Stomach (tissue), 9 donors: ENCODE data around the gene WDR62. TPM values are rescaled to one million over a fixed set of nuclear protein-coding genes. Genes with fewer than 3 reads are reported as not detected.

Source experiments
- DNase-seq, 2 donors: peaks; one replicate each; pipeline versions ENCODE4 v3.0.0 to v3.0.0-alpha.2; 2013 to 2019
- H3K27ac ChIP-seq, 5 donors: fragments of 200-600 bp in 4 of 5; sonication (generic) in 4 of 5; one replicate each; pipeline ENCODE4 v1.5.1; 2013 to 2019; ENCODE audit warnings: mild to moderate bottlenecking in 1 of 5, moderate library complexity in 1 of 5
- H3K27me3 ChIP-seq, 3 donors: fragments of 200-600 bp; sonication (generic); one replicate each; pipeline ENCODE4 v1.5.1; 2017 to 2019; ENCODE audit warnings: mixed run types in 1 of 3
- H3K36me3 ChIP-seq, 4 donors: fragments of 200-600 bp; sonication (generic); 1 replicate in 3 of 4; 2 replicates in 1 of 4; pipeline ENCODE4 v1.5.1; 2016 to 2019
- H3K4me1 ChIP-seq, 4 donors: fragments of 200-600 bp; sonication (generic); one replicate each; pipeline ENCODE4 v1.5.1; 2016 to 2019
- H3K4me3 ChIP-seq, 4 donors: fragments of 200-600 bp; sonication (generic) in 3 of 4; one replicate each; pipeline ENCODE4 v1.5.1; 2016 to 2019; ENCODE audit warnings: mild to moderate bottlenecking in 1 of 4
- H3K9me3 ChIP-seq, 4 donors: fragments of 200-600 bp; sonication (generic); one replicate each; pipeline ENCODE4 v1.5.1; 2016 to 2019
- EP300 ChIP-seq: sonication (generic); formaldehyde crosslinking; IDR thresholded peaks from one replicate; pipeline ENCODE4 v1.6.1; 2017; ENCODE audit warnings: antibody characterized with exemption
- POLR2A ChIP-seq, 4 donors: fragments of 450-650 bp; IDR thresholded peaks; one replicate each; pipeline ENCODE4 v1.6.1; 2016; ENCODE audit warnings: antibody characterized with exemption in 4 of 4, control low read depth in 2 of 4, mild to moderate bottlenecking in 1 of 4, moderate library complexity in 1 of 4
- POLR2AphosphoS5 ChIP-seq, 3 donors: sonication (generic); formaldehyde crosslinking; IDR thresholded peaks; one replicate each; pipeline ENCODE4 v1.6.1; 2016; ENCODE audit warnings: antibody characterized with exemption in 3 of 3
- WGBS, 5 donors: extraction: QIAGEN DNeasy Blood & Tissue Kit in 3 of 5; methylation state at CpG; one replicate each; pipeline versions ENCODE4 v1.1.5 to v1.1.7; 2013 to 2018; 5-methylcytosine and 5-hydroxymethylcytosine counted together
- intact Hi-C: fragments of 100-400 bp; cut with DNase I; formaldehyde crosslinking; loops from one replicate; pipeline ENCODE4 v1.15.1; 2023; ENCODE audit warnings: low total_unique reads
- polyA plus RNA-seq, 3 donors: library from polyadenylated mRNA; stranded (reverse); fragments of 200-250 nt; gene quantifications; one replicate each; pipeline ENCODE4 v1.2.3, GENCODE V29; 2013
- total RNA-seq, 5 donors: library from RNA; depleted of rRNA; stranded (reverse); fragments of >200 nt; gene quantifications; one replicate each; pipeline versions ENCODE4 v1.1.0 to v1.2.3, GENCODE V29; 2014 to 2016
- TF ChIP-seq, protein P1 (sequence below), 7 experiments: fragments of 450-650 bp in 4 of 7; fragments of 200-600 bp in 3 of 7; sonication (generic) in 3 of 7; IDR thresholded peaks; one replicate each; pipeline ENCODE4 v1.5.1; 2016 to 2019; ENCODE audit warnings: antibody characterized with exemption in 7 of 7, control low read depth in 2 of 7, mild to moderate bottlenecking in 1 of 7
- donor health status: healthy with polysubstance abuse.
- donor health status: Bipolar disorder and iron deficiency.
- donor health status: healthy.

Gene WDR62
- total and polyA plus RNA-seq, 8 donors = 0.29 to 15.2 (median 1.8) TPM

GRCh38 chr19:36110487-36111199 lies 55.9 kb downstream of the WDR62 start, which contains the start of gene OVOL3:
Gene OVOL3 (plus strand): TSS chr19:36111143. CDS start chr19:36111203, 60 bp downstream.
- intact Hi-C loops = no loop called here
- 60 to 96% (median 88%) methylated on average over 1 of the region's 1 CpG for WGBS, 5 donors
- no peak for TF ChIP-seq POLR2AphosphoS5 (IDR thresholded peaks at IDR 0.05)
- TF ChIP-seq, protein P1, sequence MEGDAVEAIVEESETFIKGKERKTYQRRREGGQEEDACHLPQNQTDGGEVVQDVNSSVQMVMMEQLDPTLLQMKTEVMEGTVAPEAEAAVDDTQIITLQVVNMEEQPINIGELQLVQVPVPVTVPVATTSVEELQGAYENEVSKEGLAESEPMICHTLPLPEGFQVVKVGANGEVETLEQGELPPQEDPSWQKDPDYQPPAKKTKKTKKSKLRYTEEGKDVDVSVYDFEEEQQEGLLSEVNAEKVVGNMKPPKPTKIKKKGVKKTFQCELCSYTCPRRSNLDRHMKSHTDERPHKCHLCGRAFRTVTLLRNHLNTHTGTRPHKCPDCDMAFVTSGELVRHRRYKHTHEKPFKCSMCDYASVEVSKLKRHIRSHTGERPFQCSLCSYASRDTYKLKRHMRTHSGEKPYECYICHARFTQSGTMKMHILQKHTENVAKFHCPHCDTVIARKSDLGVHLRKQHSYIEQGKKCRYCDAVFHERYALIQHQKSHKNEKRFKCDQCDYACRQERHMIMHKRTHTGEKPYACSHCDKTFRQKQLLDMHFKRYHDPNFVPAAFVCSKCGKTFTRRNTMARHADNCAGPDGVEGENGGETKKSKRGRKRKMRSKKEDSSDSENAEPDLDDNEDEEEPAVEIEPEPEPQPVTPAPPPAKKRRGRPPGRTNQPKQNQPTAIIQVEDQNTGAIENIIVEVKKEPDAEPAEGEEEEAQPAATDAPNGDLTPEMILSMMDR (IDR thresholded peaks at IDR 0.05) = no peak
- no peak for TF ChIP-seq EP300
- no peak for TF ChIP-seq POLR2A (IDR thresholded peaks at IDR 0.05)

GRCh38 chr19:36111200-36111539 lies 56.5 kb downstream of the WDR62 start:
- no peaks in the 10 kb centered on the region for H3K9me3 ChIP-seq
- intact Hi-C loops = no loop called here
- no peaks in the 10 kb centered on the region for H3K27me3 ChIP-seq
- peaks cover 22 to 54% (median 43%) of the 10 kb centered on the region in 4 donors for H3K36me3 ChIP-seq
- TF ChIP-seq, protein P1 (IDR thresholded peaks at IDR 0.05) = no peak
- TF ChIP-seq POLR2A (IDR thresholded peaks at IDR 0.05) = no peak
- TF ChIP-seq POLR2AphosphoS5 (IDR thresholded peaks at IDR 0.05) = no peak
- TF ChIP-seq EP300 = no peak
- H3K4me3 ChIP-seq = no peak overlapping the region
- H3K4me1 ChIP-seq = peaks cover 13 to 26% (median 19%) of the 10 kb centered on the region in 4 donors
- DNase-seq = no peak
- no peak overlapping the region for H3K27ac ChIP-seq
- 79 to 91% (median 90%) methylated on average over 12 to 13 of the region's 13 CpGs for WGBS, 5 donors

More at GRCh38 chr19:36110487-36111199, 55.9 kb downstream of the WDR62 start, which contains the start of gene OVOL3:
- Histone ChIP-seq H3K4me3 (no peak within 1 kb of the TSS), H3K36me3 (peaks cover 22 to 59% (median 43%) of the 10 kb centered on the region in 4 donors), H3K27ac (no peak within 1 kb of the TSS), H3K9me3 (no peaks in the 10 kb centered on the region), H3K4me1 (peaks cover 9 to 21% (median 15%) of the 10 kb centered on the region in 4 donors), H3K27me3 (no peaks in the 10 kb centered on the region)
- no peak for DNase-seq

GRCh38 chr19:36112678-36113077 lies 58.0 kb downstream of the WDR62 start:
- no peak overlapping the region for H3K4me3 ChIP-seq
- intact Hi-C loops = no loop called here
- H3K36me3 ChIP-seq = peaks cover 28 to 48% (median 45%) of the 10 kb centered on the region in 4 donors
- H3K27ac ChIP-seq = no peak overlapping the region
- no peaks in the 10 kb centered on the region for H3K9me3 ChIP-seq
- H3K27me3 ChIP-seq = no peaks in the 10 kb centered on the region
- WGBS, 5 donors = 92 to 96% (median 93%) methylated on average over 6 to 10 of the region's 10 CpGs
- peaks cover 20 to 38% (median 33%) of the 10 kb centered on the region in 4 donors for H3K4me1 ChIP-seq
- DNase-seq = no peak
- TF ChIP-seq POLR2A (IDR thresholded peaks at IDR 0.05) = no peak
- TF ChIP-seq EP300 = no peak
- TF ChIP-seq POLR2AphosphoS5 (IDR thresholded peaks at IDR 0.05) = no peak
- TF ChIP-seq, protein P1 (IDR thresholded peaks at IDR 0.05) = no peak

GRCh38 chr19:36113425-36113824 lies 58.7 kb downstream of the WDR62 start:
- Histone ChIP-seq H3K4me3 (peak overlapping the region; percentile 83 to 94 (median 88)), H3K27ac (no peak overlapping the region), H3K9me3 (no peaks in the 10 kb centered on the region), H3K36me3 (peaks cover 32 to 50% (median 48%) of the 10 kb centered on the region in 4 donors), H3K27me3 (no peaks in the 10 kb centered on the region), H3K4me1 (peaks cover 20 to 40% (median 36%) of the 10 kb centered on the region in 4 donors)
- TF ChIP-seq, protein P1 (IDR thresholded peaks at IDR 0.05) = no peak
- no peak for TF ChIP-seq POLR2AphosphoS5 (IDR thresholded peaks at IDR 0.05)
- TF ChIP-seq POLR2A (IDR thresholded peaks at IDR 0.05) = no peak
- no peak for TF ChIP-seq EP300
- WGBS, 5 donors = 86 to 90% (median 87%) methylated on average over 34 of the region's 34 CpGs
- DNase-seq = no peak
- intact Hi-C loops = no loop called here
